H9 (cell line): Measurements from ENCODE around the gene DNAI4. TPM values are rescaled to one million over a fixed set of nuclear protein-coding genes. Genes with fewer than 3 reads are reported as not detected.

Source experiments
- DNase-seq: peaks from one replicate; pipeline ENCODE4 v3.0.0-alpha.2; 2017
- H2AFZ ChIP-seq: one replicate; pipeline ENCODE4 v1.6.1; 2013; ENCODE audit warnings: mild to moderate bottlenecking, low read length, control low read depth, moderate library complexity
- H2AK5ac ChIP-seq: 2 replicates; pipeline ENCODE4 v1.6.1; 2013; ENCODE audit warnings: low read length, control low read depth, mixed read lengths; ENCODE audit not compliant: insufficient read length
- H2BK120ac ChIP-seq: one replicate; pipeline ENCODE4 v1.6.1; 2013; ENCODE audit warnings: low read depth, mild to moderate bottlenecking, low read length, control low read depth, inconsistent platforms; ENCODE audit not compliant: poor library complexity, severe bottlenecking
- H2BK12ac ChIP-seq: 2 replicates; pipeline ENCODE4 v1.6.1; 2013; ENCODE audit warnings: low read length, control low read depth, mixed read lengths, low read depth; ENCODE audit not compliant: insufficient read length
- H2BK15ac ChIP-seq: 2 replicates; pipeline ENCODE4 v1.6.1; 2013; ENCODE audit warnings: low read depth, low read length, control low read depth
- H2BK20ac ChIP-seq: one replicate; pipeline ENCODE4 v1.6.1; 2013; ENCODE audit warnings: low read depth, mild to moderate bottlenecking, low read length, control low read depth, inconsistent platforms; ENCODE audit not compliant: poor library complexity, severe bottlenecking
- H2BK5ac ChIP-seq: 2 replicates; pipeline ENCODE4 v1.6.1; 2013; ENCODE audit warnings: low read length, control low read depth, mixed read lengths; ENCODE audit not compliant: insufficient read length
- H3K14ac ChIP-seq: 2 replicates; pipeline ENCODE4 v1.6.1; 2013; ENCODE audit warnings: low read length, control low read depth; ENCODE audit not compliant: insufficient read depth
- H3K18ac ChIP-seq: 2 replicates; pipeline ENCODE4 v1.6.1; 2013; ENCODE audit warnings: low read depth, mild to moderate bottlenecking, mixed read lengths, low read length, control low read depth; ENCODE audit not compliant: insufficient read length
- H3K23ac ChIP-seq: 2 replicates; pipeline ENCODE4 v1.6.1; 2013; ENCODE audit warnings: low read length, control low read depth, mixed read lengths, low read depth; ENCODE audit not compliant: insufficient read length
- H3K23me2 ChIP-seq: 2 replicates; pipeline ENCODE4 v1.6.1; 2013; ENCODE audit warnings: low read depth, mild to moderate bottlenecking, mixed read lengths, low read length, control low read depth; ENCODE audit not compliant: insufficient read length, poor library complexity, severe bottlenecking
- H3K27ac ChIP-seq: 2 replicates; pipeline ENCODE4 v1.5.1; 2013; ENCODE audit warnings: low read length, control low read depth, mixed read lengths, low read depth; ENCODE audit not compliant: insufficient read length
- H3K27me3 ChIP-seq: 2 replicates; pipeline ENCODE4 v1.6.1; 2013; ENCODE audit warnings: low read length, control low read depth, inconsistent platforms; ENCODE audit not compliant: insufficient read depth
- H3K4ac ChIP-seq: 2 replicates; pipeline ENCODE4 v1.6.1; 2013; ENCODE audit warnings: low read depth, mild to moderate bottlenecking, control low read depth, inconsistent platforms, low read length, moderate library complexity
- H3K4me1 ChIP-seq: 2 replicates; pipeline ENCODE4 v1.6.1; 2013; ENCODE audit warnings: low read length, control low read depth, inconsistent platforms; ENCODE audit not compliant: insufficient read depth
- H3K4me2 ChIP-seq: 2 replicates; pipeline ENCODE4 v1.6.1; 2013; ENCODE audit warnings: low read length, control low read depth, mixed read lengths; ENCODE audit not compliant: insufficient read length, insufficient read depth
- H3K56ac ChIP-seq: 2 replicates; pipeline ENCODE4 v1.6.1; 2013; ENCODE audit warnings: low read depth, mild to moderate bottlenecking, mixed read lengths, low read length, control low read depth; ENCODE audit not compliant: insufficient read length
- H3K79me1 ChIP-seq: 2 replicates; pipeline ENCODE4 v1.6.1; 2013; ENCODE audit warnings: low read depth, mild to moderate bottlenecking, moderate library complexity, low read length, control low read depth, inconsistent platforms; ENCODE audit not compliant: insufficient read depth, poor library complexity, severe bottlenecking
- H3K79me2 ChIP-seq: 2 replicates; pipeline ENCODE4 v1.6.1; 2013; ENCODE audit warnings: low read length, control low read depth, inconsistent platforms; ENCODE audit not compliant: insufficient read depth
- H3K9ac ChIP-seq: 2 replicates; pipeline ENCODE4 v1.6.1; 2013; ENCODE audit warnings: low read length, control low read depth, mixed read lengths; ENCODE audit not compliant: insufficient read length; ENCODE audit errors: extremely low read depth
- H3K9me3 ChIP-seq: one replicate; pipeline ENCODE4 v1.6.1; 2013; ENCODE audit warnings: low read depth, low read length, inconsistent platforms; ENCODE audit not compliant: control insufficient read depth
- H3T11ph ChIP-seq: one replicate; pipeline ENCODE4 v1.6.1; 2013; ENCODE audit warnings: mild to moderate bottlenecking, low read length, control low read depth, inconsistent platforms
- H4K20me1 ChIP-seq: one replicate; pipeline ENCODE4 v1.6.1; 2013; ENCODE audit not compliant: control insufficient read depth, insufficient read length, insufficient read depth
- H4K5ac ChIP-seq: 2 replicates; pipeline ENCODE4 v1.6.1; 2013; ENCODE audit warnings: low read depth, mild to moderate bottlenecking, mixed read lengths, low read length, control low read depth; ENCODE audit not compliant: insufficient read length
- H4K8ac ChIP-seq: replicated peaks from 2 replicates; pipeline ENCODE4 v1.6.1; 2013; ENCODE audit warnings: low read length, control low read depth, mixed read lengths, low read depth; ENCODE audit not compliant: insufficient read length
- H4K91ac ChIP-seq: 2 replicates; pipeline ENCODE4 v1.6.1; 2013; ENCODE audit warnings: low read depth, mild to moderate bottlenecking, moderate library complexity, mixed read lengths, low read length, control low read depth; ENCODE audit not compliant: insufficient read length
- H3K27ac Mint-ChIP-seq, 3 experiments: 2 replicates in 2 of 3; 3 replicates in 1 of 3; pipeline ENCODE4 v1.8.0; 2020 to 2021; ENCODE audit warnings: mixed read lengths in 3 of 3, mild to moderate bottlenecking in 1 of 3, moderate library complexity in 1 of 3
- H3K27me3 Mint-ChIP-seq: 2 replicates; pipeline ENCODE4 v1.8.0; 2021; ENCODE audit warnings: low read depth, mild to moderate bottlenecking, moderate library complexity, mixed read lengths
- H3K36me3 Mint-ChIP-seq, 3 experiments: 2 replicates in 2 of 3; 3 replicates in 1 of 3; pipeline ENCODE4 v1.8.0; 2020 to 2021; ENCODE audit warnings: low read depth in 3 of 3, mixed read lengths in 3 of 3; ENCODE audit not compliant: insufficient read depth in 1 of 3
- H3K4me1 Mint-ChIP-seq, 2 experiments: 2 replicates each; pipeline ENCODE4 v1.8.0; 2020; ENCODE audit warnings: mixed read lengths in 2 of 2
- H3K4me3 Mint-ChIP-seq, 2 experiments: 2 replicates in 1 of 2; 3 replicates in 1 of 2; pipeline ENCODE4 v1.8.0; 2020 to 2021; ENCODE audit warnings: mild to moderate bottlenecking in 2 of 2, mixed read lengths in 2 of 2, moderate library complexity in 1 of 2
- H3K9me3 Mint-ChIP-seq, 2 experiments: 2 replicates in 1 of 2; 3 replicates in 1 of 2; pipeline ENCODE4 v1.8.0; 2020; ENCODE audit warnings: mild to moderate bottlenecking in 2 of 2, mixed read lengths in 2 of 2, moderate library complexity in 1 of 2
- CTCF ChIP-seq: fragments of 200-600 bp; sonication (generic); conservative IDR thresholded peaks from 3 replicates; pipeline ENCODE4 v1.8.0; 2021; ENCODE audit warnings: antibody characterized with exemption, mild to moderate bottlenecking
- WGBS: extraction: QIAGEN DNeasy Blood & Tissue Kit; methylation state at CpG from one replicate; pipeline ENCODE4 v1.1.7; 2013; ENCODE audit warnings: missing lambda C conversion rate, low lambda C conversion rate, mixed read lengths; ENCODE audit not compliant: insufficient read length; ENCODE audit errors: extremely low coverage; 5-methylcytosine and 5-hydroxymethylcytosine counted together
- total RNA-seq: library from RNA; stranded (reverse); gene quantifications from 2 replicates; pipeline ENCODE4 v1.2.1, GENCODE V29; 2021

The DNAI4 gene
- total RNA-seq, 1 experiment from 2014 or later = 1.4 TPM

GRCh38 chr1:66951513-66951912 lies 26.9 kb upstream of the DNAI4 start:
- H4K8ac ChIP-seq = no peak overlapping the region
- H3K27me3 Mint-ChIP-seq = no peaks in the 10 kb centered on the region
- no CpG with 5 or more reads among the region's 6 CpGs for WGBS
- no peak overlapping the region for H3K27ac ChIP-seq
- no peak overlapping the region for H3K18ac ChIP-seq
- H2AFZ ChIP-seq = no peak overlapping the region
- no peaks in the 10 kb centered on the region for H4K20me1 ChIP-seq
- no peaks in the 10 kb centered on the region for H3K79me2 ChIP-seq
- H2AK5ac ChIP-seq = no peak overlapping the region
- H3K36me3 Mint-ChIP-seq = peaks cover 9 to 59% (median 40%) of the 10 kb centered on the region in 3 experiments; a peak in 6 of 7 replicates
- no peak overlapping the region for H2BK15ac ChIP-seq
- H2BK5ac ChIP-seq = no peak overlapping the region
- no peak overlapping the region for H4K91ac ChIP-seq
- H3K27ac Mint-ChIP-seq = no peak overlapping the region
- H2BK20ac ChIP-seq = no peak overlapping the region
- H2BK12ac ChIP-seq = no peak overlapping the region
- DNase-seq = no peak
- no peaks in the 10 kb centered on the region for H3K9me3 ChIP-seq
- H3T11ph ChIP-seq = no peak overlapping the region
- H3K9me3 Mint-ChIP-seq = no peaks in the 10 kb centered on the region
- no peaks in the 10 kb centered on the region for H3K23me2 ChIP-seq
- H3K4ac ChIP-seq = no peak overlapping the region
- no peak for TF ChIP-seq CTCF
- H3K27me3 ChIP-seq = no peaks in the 10 kb centered on the region
- no peaks in the 10 kb centered on the region for H3K79me1 ChIP-seq
- peaks cover 4% of the 10 kb centered on the region in 2 experiments; a peak in 3 of 4 replicates for H3K4me1 Mint-ChIP-seq
- no peak overlapping the region for H3K23ac ChIP-seq
- H4K5ac ChIP-seq = no peak overlapping the region
- no peaks in the 10 kb centered on the region for H3K4me1 ChIP-seq
- no peak overlapping the region for H2BK120ac ChIP-seq
- no peak overlapping the region for H3K56ac ChIP-seq
- H3K9ac ChIP-seq = no peak overlapping the region
- no peak overlapping the region for H3K4me2 ChIP-seq
- no peak overlapping the region for H3K14ac ChIP-seq
- H3K4me3 Mint-ChIP-seq = no peak overlapping the region
